Neural crest cell (in vitro differentiated cells): Measurements from ENCODE around the gene CTSZ. TPM values are rescaled to one million over a fixed set of nuclear protein-coding genes. Genes with fewer than 3 reads are reported as not detected.

Experiments
- DNase-seq: peaks from one replicate; pipeline ENCODE4 v3.0.0; 2021; ENCODE audit warnings: low read depth, mixed read lengths, low spot score
- H3K27ac Mint-ChIP-seq: one replicate; pipeline ENCODE4 v1.8.0; 2021; ENCODE audit warnings: mild to moderate bottlenecking, mixed read lengths; ENCODE audit not compliant: unreplicated experiment
- H3K27me3 Mint-ChIP-seq: 2 replicates; pipeline ENCODE4 v1.8.0; 2021; ENCODE audit warnings: low read depth, mild to moderate bottlenecking, mixed read lengths
- H3K36me3 Mint-ChIP-seq: 2 replicates; pipeline ENCODE4 v1.8.0; 2021; ENCODE audit warnings: low read depth, mild to moderate bottlenecking, mixed read lengths
- H3K4me1 Mint-ChIP-seq: 2 replicates; pipeline ENCODE4 v1.8.0; 2021; ENCODE audit warnings: mixed read lengths
- H3K4me3 Mint-ChIP-seq: one replicate; pipeline ENCODE4 v1.8.0; 2021; ENCODE audit warnings: mild to moderate bottlenecking, mixed read lengths
- H3K9me3 Mint-ChIP-seq: 2 replicates; pipeline ENCODE4 v1.8.0; 2021; ENCODE audit warnings: mixed read lengths
- CTCF ChIP-seq: fragments of 200-600 bp; sonication (generic); conservative IDR thresholded peaks from 2 replicates; pipeline ENCODE4 v1.5.0; 2021; ENCODE audit warnings: antibody characterized with exemption, mild to moderate bottlenecking
- total RNA-seq: library from RNA; stranded (reverse); gene quantifications from 2 replicates; pipeline ENCODE4 v1.2.1, GENCODE V29; 2021

Gene CTSZ
- total RNA-seq, 1 donor from 2014 or later: 22.7 TPM

DNA sequence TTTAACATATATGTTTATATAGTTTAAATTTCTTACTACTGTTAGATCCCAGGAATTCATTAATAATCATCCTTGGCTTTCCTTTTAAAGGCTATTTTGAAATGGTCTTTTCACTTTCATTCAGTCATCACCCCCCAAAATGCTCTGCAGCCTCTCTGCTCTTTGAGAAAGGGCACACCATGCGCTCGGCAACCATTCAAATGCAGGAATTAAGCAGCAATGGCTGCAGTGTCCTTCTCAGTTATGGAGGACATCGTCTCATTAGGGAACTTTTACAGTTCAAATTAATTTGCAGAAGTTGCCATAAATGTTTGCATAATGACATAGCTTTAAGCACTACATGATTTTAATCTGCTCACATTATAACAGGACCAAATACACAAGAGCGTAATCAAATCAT lies 18.5 kb upstream of the CTSZ start:
- Mint-ChIP-seq H3K4me1 (peaks cover 54% of the 10 kb centered on the region), H3K9me3 (no peaks in the 10 kb centered on the region), H3K27ac (no peak overlapping the region), H3K4me3 (no peak overlapping the region), H3K27me3 (no peaks in the 10 kb centered on the region), H3K36me3 (peaks cover 13% of the 10 kb centered on the region)
- TF ChIP-seq CTCF: no peak
- DNase-seq: no peak

- Mint-ChIP-seq H3K36me3 (peaks cover 12% of the 10 kb centered on the region), H3K27ac (no peak overlapping the region), H3K27me3 (no peaks in the 10 kb centered on the region), H3K4me1 (peaks cover 51% of the 10 kb centered on the region), H3K9me3 (no peaks in the 10 kb centered on the region), H3K4me3 (no peak overlapping the region)
- no peak for DNase-seq
- no peak for TF ChIP-seq CTCF
Measured at GRCh38 chr20:59025086-59025485, 18.0 kb upstream of the CTSZ start.

DNA sequence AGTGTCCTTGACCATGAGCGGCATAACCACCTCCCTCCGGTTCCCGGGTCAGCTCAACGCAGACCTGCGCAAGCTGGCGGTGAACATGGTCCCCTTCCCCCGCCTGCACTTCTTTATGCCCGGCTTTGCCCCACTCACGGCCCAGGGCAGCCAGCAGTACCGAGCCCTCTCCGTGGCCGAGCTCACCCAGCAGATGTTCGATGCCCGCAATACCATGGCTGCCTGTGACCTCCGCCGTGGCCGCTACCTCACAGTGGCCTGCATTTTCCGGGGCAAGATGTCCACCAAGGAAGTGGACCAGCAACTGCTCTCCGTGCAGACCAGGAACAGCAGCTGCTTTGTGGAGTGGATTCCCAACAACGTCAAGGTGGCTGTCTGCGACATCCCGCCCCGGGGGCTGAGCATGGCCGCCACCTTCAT lies 17.1 kb upstream of the CTSZ start:
- H3K4me3 Mint-ChIP-seq: no peak overlapping the region
- no peak for DNase-seq
- no peak overlapping the region for H3K27ac Mint-ChIP-seq
- H3K4me1 Mint-ChIP-seq: peaks cover 47% of the 10 kb centered on the region
- TF ChIP-seq CTCF: no peak
- H3K36me3 Mint-ChIP-seq: peaks cover 11% of the 10 kb centered on the region
- H3K9me3 Mint-ChIP-seq: no peaks in the 10 kb centered on the region
- no peaks in the 10 kb centered on the region for H3K27me3 Mint-ChIP-seq

- Mint-ChIP-seq H3K4me3 (no peak overlapping the region), H3K4me1 (peaks cover 43% of the 10 kb centered on the region), H3K9me3 (no peaks in the 10 kb centered on the region), H3K27me3 (no peaks in the 10 kb centered on the region), H3K36me3 (peaks cover 11% of the 10 kb centered on the region), H3K27ac (no peak overlapping the region)
- TF ChIP-seq CTCF: no peak
- DNase-seq: no peak
Measured at GRCh38 chr20:59023616-59024015, 16.6 kb upstream of the CTSZ start.

DNA sequence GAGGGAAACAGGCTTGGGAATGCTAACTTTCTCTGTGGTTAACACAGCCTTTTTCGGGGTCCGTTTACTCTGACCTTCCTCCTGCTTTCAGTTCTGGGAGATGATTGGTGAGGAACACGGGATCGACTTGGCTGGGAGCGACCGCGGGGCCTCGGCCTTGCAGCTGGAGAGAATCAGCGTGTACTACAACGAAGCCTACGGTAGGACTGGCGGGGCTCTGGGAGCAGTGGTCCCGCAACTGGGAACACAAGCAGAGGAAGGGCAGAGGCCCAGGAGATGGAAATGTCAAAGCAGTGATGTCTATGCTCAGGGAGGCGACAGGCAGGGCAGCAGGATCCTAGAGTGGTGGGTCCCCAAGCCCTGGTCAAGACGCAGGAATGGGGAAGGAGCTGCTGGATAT lies 15.7 kb upstream of the CTSZ start:
- H3K9me3 Mint-ChIP-seq: no peaks in the 10 kb centered on the region
- DNase-seq: no peak
- H3K27me3 Mint-ChIP-seq: no peaks in the 10 kb centered on the region
- no peak for TF ChIP-seq CTCF
- peak overlapping the region; percentile 6 for H3K4me3 Mint-ChIP-seq
- H3K27ac Mint-ChIP-seq: no peak overlapping the region
- H3K4me1 Mint-ChIP-seq: peaks cover 36% of the 10 kb centered on the region
- peaks cover 9% of the 10 kb centered on the region for H3K36me3 Mint-ChIP-seq
